ENCODE results near the gene SCAF8.

SCAF8 gene

DNA sequence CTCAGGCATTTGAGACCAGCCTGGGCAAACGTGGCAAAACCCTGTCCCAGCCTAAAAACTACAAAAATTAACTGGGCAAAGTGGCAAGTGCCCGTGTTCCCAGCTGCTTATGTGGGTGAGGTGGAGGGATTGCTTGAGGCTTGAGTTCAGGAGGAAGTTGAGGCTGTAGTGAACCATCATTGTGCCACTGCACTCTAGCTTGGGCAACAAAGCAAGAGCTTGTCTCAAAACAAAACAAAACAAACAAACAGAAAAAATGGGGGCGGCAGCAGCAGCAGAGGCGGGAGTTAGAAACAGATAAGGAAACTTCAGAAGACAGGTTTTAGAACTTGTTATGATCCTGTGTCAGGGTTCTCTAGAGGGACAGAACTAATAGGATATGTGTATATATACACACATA is 49.0 kb downstream of the SCAF8 start:
- DNase-seq (ENCODE audit: low spot score): no peak
- H3K27ac ChIP-seq: no peak overlapping the region
- no peak for TF ChIP-seq CTCF (IDR thresholded peaks at IDR 0.05)
- no peak overlapping the region for H3K4me3 ChIP-seq

DNA sequence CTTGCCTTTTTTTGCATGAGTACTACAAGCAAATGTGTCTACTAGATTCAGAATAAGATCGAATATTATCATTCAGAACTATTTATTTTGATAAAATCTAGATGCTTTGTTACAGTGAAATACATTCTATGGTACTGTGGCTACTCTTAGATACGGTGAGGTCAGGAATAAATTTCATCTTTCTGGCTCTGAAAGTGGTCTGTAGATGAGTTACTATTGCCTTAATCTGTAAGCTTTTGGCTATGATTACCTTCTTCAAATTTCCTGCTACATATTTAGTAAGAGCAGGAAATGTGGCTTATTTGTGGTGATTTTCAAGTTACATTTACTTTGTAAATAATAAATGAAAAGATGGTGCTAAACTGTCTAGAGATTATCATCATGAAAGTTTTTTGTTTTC is 50.0 kb downstream of the SCAF8 start:
- no peak for DNase-seq (ENCODE audit: low spot score)
- Histone ChIP-seq H3K4me3 (no peak overlapping the region), H3K27ac (no peak overlapping the region)
- no peak for TF ChIP-seq CTCF (IDR thresholded peaks at IDR 0.05)

DNA sequence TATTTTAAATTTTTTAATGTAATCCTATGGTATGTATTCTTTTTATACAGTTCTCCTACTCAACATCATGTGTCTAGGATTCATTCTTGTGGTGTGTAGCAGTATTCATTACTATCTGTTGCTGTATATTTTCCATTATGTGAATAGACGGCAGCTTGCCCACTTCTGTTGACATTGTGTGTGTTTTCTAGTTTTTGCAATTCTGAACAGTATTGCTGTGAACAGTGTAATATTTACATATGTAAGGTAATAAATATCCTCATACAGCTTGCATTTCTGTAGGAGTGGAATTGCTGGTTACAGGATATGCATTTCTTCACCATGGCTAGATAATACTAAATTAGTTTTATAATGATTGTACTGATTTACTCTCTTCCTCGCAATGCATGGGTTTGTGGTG is 51.9 kb downstream of the SCAF8 start:
- Histone ChIP-seq H3K27ac (no peak overlapping the region), H3K4me3 (no peak overlapping the region)
- DNase-seq (ENCODE audit: low spot score): no peak
- TF ChIP-seq CTCF (IDR thresholded peaks at IDR 0.05): no peak

DNA sequence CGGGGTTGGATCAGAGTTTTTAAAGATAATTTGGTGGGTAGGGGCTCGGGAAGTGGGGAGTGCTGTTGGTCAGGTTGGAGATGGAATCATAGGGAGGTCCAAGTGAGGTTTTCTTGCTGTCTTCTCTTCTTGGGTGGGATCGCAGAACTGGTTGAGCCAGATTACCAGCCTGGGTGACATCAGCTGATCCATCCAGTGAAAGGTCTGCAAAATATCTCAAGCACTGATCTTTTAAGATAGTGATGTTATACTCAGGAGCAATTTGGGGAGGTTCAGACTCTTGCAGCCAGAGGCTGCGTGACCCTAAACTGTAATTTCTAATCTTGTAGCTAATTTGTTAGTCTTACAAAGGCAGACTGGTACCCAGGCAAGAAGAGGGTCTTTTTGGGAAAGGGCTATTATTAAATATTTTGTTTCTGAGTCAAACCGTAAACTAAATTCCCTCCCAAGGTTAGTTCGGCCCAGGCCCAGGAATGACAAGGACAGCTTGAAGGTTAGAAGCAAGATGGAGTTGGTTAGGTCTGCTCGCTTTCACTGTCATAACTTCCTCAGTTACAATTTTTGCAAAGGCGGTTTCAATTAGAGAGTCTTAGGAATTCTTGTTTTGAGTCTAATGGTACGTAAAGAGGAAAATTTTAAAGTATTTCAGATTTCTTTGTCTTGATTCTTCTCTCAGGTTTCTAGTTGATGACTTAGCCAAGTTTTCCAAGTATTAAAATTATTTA is 53.1 kb downstream of the SCAF8 start:
- Histone ChIP-seq H3K4me3 (no peak overlapping the region), H3K27ac (no peak overlapping the region)
- no peak for DNase-seq (ENCODE audit: low spot score)
- no peak for TF ChIP-seq CTCF (IDR thresholded peaks at IDR 0.05)

- no peak overlapping the region for H3K4me3 ChIP-seq
- H3K27ac ChIP-seq: no peak overlapping the region
- no peak for TF ChIP-seq CTCF (IDR thresholded peaks at IDR 0.05)
- DNase-seq (ENCODE audit: low spot score): no peak
These were observed 58.5 kb downstream of the SCAF8 start for GRCh38 chr6:154791556-154792317.

- TF ChIP-seq CTCF (IDR thresholded peaks at IDR 0.05): no peak
- Histone ChIP-seq H3K4me3 (no peak overlapping the region), H3K27ac (no peak overlapping the region)
- DNase-seq (ENCODE audit: low spot score): no peak
These were observed 59.1 kb downstream of the SCAF8 start for GRCh38 chr6:154792325-154792724.

GRCh38 chr6:154792761-154793160 is 59.5 kb downstream of the SCAF8 start:
- DNase-seq (ENCODE audit: low spot score): no peak
- H3K27ac ChIP-seq: no peak overlapping the region
- no peak for TF ChIP-seq CTCF (IDR thresholded peaks at IDR 0.05)

More at GRCh38 chr6:154792761-154793160, 59.5 kb downstream of the SCAF8 start:
- H3K4me3 ChIP-seq: no peak overlapping the region

Measured in coronary artery (tissue), 2 donors.